Activated CD4-positive, alpha-beta T cell treated with anti-CD3 and anti-CD28 coated beads, Interleukin-2, amount 10 ng/mL, durations not matched to agents 7 days and 5 days (primary cell): Measurements from ENCODE around the gene S100A1. TPM values are rescaled to one million over a fixed set of nuclear protein-coding genes. Genes with fewer than 3 reads are reported as not detected.

Experiments used
- CTCF ChIA-PET: fragments of 350-600 bp; sonication (Branson Sonifier 250); formaldehyde crosslinking; loops from one replicate; lab custom pipeline; 2021; ENCODE audit warnings: antibody characterized with exemption; lab: Charles Lee
- POLR2A ChIA-PET: fragments of 350-600 bp; sonication (Branson Sonifier 250); formaldehyde crosslinking; loops from one replicate; lab custom pipeline; 2021; ENCODE audit warnings: antibody characterized with exemption; lab: Charles Lee
- DNase-seq: peaks from one replicate; pipeline ENCODE4 v3.0.0-alpha.2; 2020
- H3K27ac Mint-ChIP-seq: one replicate; pipeline ENCODE4 v1.8.0; 2021; ENCODE audit warnings: mild to moderate bottlenecking, moderate library complexity, mixed read lengths
- H3K27me3 Mint-ChIP-seq: one replicate; pipeline ENCODE4 v1.8.0; 2021; ENCODE audit warnings: mixed read lengths
- H3K36me3 Mint-ChIP-seq: one replicate; pipeline ENCODE4 v1.8.0; 2021; ENCODE audit warnings: low read depth, mixed read lengths
- H3K4me1 Mint-ChIP-seq: one replicate; pipeline ENCODE4 v1.8.0; 2021; ENCODE audit warnings: mixed read lengths
- H3K4me3 Mint-ChIP-seq: one replicate; pipeline ENCODE4 v1.8.0; 2021; ENCODE audit warnings: mild to moderate bottlenecking, moderate library complexity, mixed read lengths
- H3K9me3 Mint-ChIP-seq: one replicate; pipeline ENCODE4 v1.8.0; 2021; ENCODE audit warnings: mixed read lengths
- total RNA-seq, 2 experiments: library from RNA; stranded (reverse); gene quantifications; one replicate each; pipeline ENCODE4 v1.2.3, GENCODE V29; 2021

Gene S100A1
- total RNA-seq, 2 experiments from 2014 or later: not detected

GRCh38 chr1:153624965-153625611 is 3.1 kb upstream of the S100A1 start:
- no peaks in the 10 kb centered on the region for H3K4me1 Mint-ChIP-seq
- H3K27me3 Mint-ChIP-seq: no peaks in the 10 kb centered on the region
- H3K36me3 Mint-ChIP-seq: no peaks in the 10 kb centered on the region
- no peak overlapping the region for H3K27ac Mint-ChIP-seq
- ChIA-PET POLR2A (no interaction called here), CTCF (interaction anchor here (0.7 to 1.2 kb wide), 3 partner anchors 9 to 1166 kb away, joined by 3 to 6 read pairs (median 4); partner anchors contain the start of gene CHTOP)
- DNase-seq: no peak
- H3K4me3 Mint-ChIP-seq: no peak overlapping the region
- H3K9me3 Mint-ChIP-seq: no peaks in the 10 kb centered on the region

- Mint-ChIP-seq H3K27me3 (no peaks in the 10 kb centered on the region), H3K36me3 (no peaks in the 10 kb centered on the region), H3K4me3 (no peak overlapping the region), H3K27ac (no peak overlapping the region), H3K9me3 (no peaks in the 10 kb centered on the region), H3K4me1 (peaks cover 3% of the 10 kb centered on the region)
- CTCF ChIA-PET: interaction anchor here (0.8 to 3.6 kb wide), 4 partner anchors 11 to 58 kb away, joined by 3 to 45 read pairs (median 4); partner anchors contain the start of genes S100A14 and S100A16
- POLR2A ChIA-PET: no interaction called here
- no peak for DNase-seq
Observed at GRCh38 chr1:153626477-153626903, 1.7 kb upstream of the S100A1 start.

GRCh38 chr1:153626904-153627714 is 1.1 kb upstream of the S100A1 start, which contains the start of gene S100A13:
Gene S100A13 (minus strand): TSS chr1:153627505. CDS start chr1:153626472, 1,033 bp downstream.
- Mint-ChIP-seq H3K36me3 (peaks cover 2% of the 10 kb centered on the region), H3K27ac (no peak within 1 kb of the TSS), H3K9me3 (no peaks in the 10 kb centered on the region), H3K4me3 (no peak within 1 kb of the TSS), H3K4me1 (peaks cover 7% of the 10 kb centered on the region), H3K27me3 (no peaks in the 10 kb centered on the region)
- ChIA-PET CTCF (interaction anchor here (0.6 to 3.6 kb wide), 13 partner anchors 11 to 132 kb away, joined by 3 to 45 read pairs (median 3); partner anchors contain the start of genes S100A14, S100A16 and S100A6), POLR2A (no interaction called here)
- DNase-seq: no peak

GRCh38 chr1:153628638-153629342 is 556 bp downstream of the S100A1 start:
- ChIA-PET POLR2A (interaction anchor here (0.6 kb wide), 1 partner anchor 75 kb away, joined by 3 read pairs; no protein-coding TSS in a partner anchor), CTCF (interaction anchor here (1.5 to 3.6 kb wide), 4 partner anchors 13 to 97 kb away, joined by 3 to 45 read pairs (median 7); partner anchors contain the start of genes S100A14, S100A16 and S100A6)
- H3K4me1 Mint-ChIP-seq: peaks cover 21% of the 10 kb centered on the region
- H3K27me3 Mint-ChIP-seq: no peaks in the 10 kb centered on the region
- H3K36me3 Mint-ChIP-seq: peaks cover 2% of the 10 kb centered on the region
- no peaks in the 10 kb centered on the region for H3K9me3 Mint-ChIP-seq
- H3K4me3 Mint-ChIP-seq: no peak overlapping the region
- DNase-seq: no peak
- H3K27ac Mint-ChIP-seq: no peak overlapping the region

GRCh38 chr1:153629343-153629665 is 1.1 kb downstream of the S100A1 start:
- Mint-ChIP-seq H3K36me3 (peaks cover 3% of the 10 kb centered on the region), H3K27ac (no peak overlapping the region), H3K4me3 (no peak overlapping the region), H3K9me3 (no peaks in the 10 kb centered on the region), H3K4me1 (peaks cover 21% of the 10 kb centered on the region), H3K27me3 (no peaks in the 10 kb centered on the region)
- no peak for DNase-seq
- ChIA-PET POLR2A (no interaction called here), CTCF (interaction anchor here (1.6 to 3.6 kb wide), 3 partner anchors 14 to 94 kb away, joined by 5 to 45 read pairs (median 9); partner anchors contain the start of genes S100A14, S100A16 and S100A6)

- Mint-ChIP-seq H3K36me3 (peaks cover 7% of the 10 kb centered on the region), H3K4me3 (no peak overlapping the region), H3K27me3 (no peaks in the 10 kb centered on the region), H3K4me1 (peaks cover 23% of the 10 kb centered on the region), H3K9me3 (no peaks in the 10 kb centered on the region), H3K27ac (no peak overlapping the region)
- DNase-seq: no peak
- ChIA-PET POLR2A (no interaction called here), CTCF (interaction anchor here (1.3 kb wide), 1 partner anchor 42 kb away, joined by 6 read pairs; no protein-coding TSS in a partner anchor)
Observed at GRCh38 chr1:153629971-153630370, 1.7 kb downstream of the S100A1 start.

GRCh38 chr1:153630384-153630783 is 2.1 kb downstream of the S100A1 start:
- DNase-seq: no peak
- CTCF ChIA-PET: interaction anchor here (1.3 kb wide), 1 partner anchor 42 kb away, joined by 6 read pairs; no protein-coding TSS in a partner anchor
- H3K4me3 Mint-ChIP-seq: no peak overlapping the region

GRCh38 chr1:153631047-153632022 is 3.1 kb downstream of the S100A1 start:
- POLR2A ChIA-PET: no interaction called here
- Mint-ChIP-seq H3K36me3 (peaks cover 14% of the 10 kb centered on the region), H3K27ac (peak overlapping the region; percentile 20), H3K9me3 (no peaks in the 10 kb centered on the region), H3K4me3 (no peak overlapping the region), H3K27me3 (no peaks in the 10 kb centered on the region), H3K4me1 (peaks cover 31% of the 10 kb centered on the region)
- no peak for DNase-seq
- CTCF ChIA-PET: interaction anchor here (1.3 kb wide), 1 partner anchor 16 kb away, joined by 3 read pairs; no protein-coding TSS in a partner anchor

More at GRCh38 chr1:153630384-153630783, 2.1 kb downstream of the S100A1 start:
- Mint-ChIP-seq H3K27ac (no peak overlapping the region), H3K9me3 (no peaks in the 10 kb centered on the region), H3K36me3 (peaks cover 8% of the 10 kb centered on the region), H3K27me3 (no peaks in the 10 kb centered on the region), H3K4me1 (peaks cover 25% of the 10 kb centered on the region)
- POLR2A ChIA-PET: no interaction called here

GRCh38 chr1:153633161-153633753 is 5.0 kb downstream of the S100A1 start:
- POLR2A ChIA-PET: interaction anchor here (0.6 to 1.8 kb wide), 8 partner anchors 11 to 617 kb away, joined by 3 to 7 read pairs (median 3); partner anchors contain the start of gene SNAPIN
- CTCF ChIA-PET: interaction anchor here (0.6 to 2.4 kb wide), 11 partner anchors 10 to 129 kb away, joined by 3 to 10 read pairs (median 4); no protein-coding TSS in a partner anchor

GRCh38 chr1:153633754-153634665 is 5.8 kb downstream of the S100A1 start, which contains the start of gene CHTOP:
Gene CHTOP (plus strand): TSS chr1:153634066. CDS start chr1:153636589, 2,523 bp downstream.
- POLR2A ChIA-PET: interaction anchor here (0.6 to 1.8 kb wide), 14 partner anchors 10 to 770 kb away, joined by 3 to 7 read pairs (median 3); partner anchors contain the start of genes RPS27, S100A6 and SNAPIN
- H3K27me3 Mint-ChIP-seq: no peaks in the 10 kb centered on the region
- peaks cover 36% of the 10 kb centered on the region for H3K36me3 Mint-ChIP-seq
- H3K4me3 Mint-ChIP-seq: peak within 1 kb of the TSS; percentile 92
- H3K27ac Mint-ChIP-seq: peak within 1 kb of the TSS; percentile 99
- peak; percentile 98 for DNase-seq
- H3K4me1 Mint-ChIP-seq: peaks cover 44% of the 10 kb centered on the region
- CTCF ChIA-PET: interaction anchor here (0.7 to 2.4 kb wide), 18 partner anchors 9 to 130 kb away, joined by 3 to 10 read pairs (median 4); no protein-coding TSS in a partner anchor
- no peaks in the 10 kb centered on the region for H3K9me3 Mint-ChIP-seq

More at GRCh38 chr1:153633161-153633753, 5.0 kb downstream of the S100A1 start:
- Mint-ChIP-seq H3K27me3 (no peaks in the 10 kb centered on the region), H3K9me3 (no peaks in the 10 kb centered on the region), H3K4me1 (peaks cover 44% of the 10 kb centered on the region), H3K36me3 (peaks cover 30% of the 10 kb centered on the region), H3K27ac (peak overlapping the region; percentile 99), H3K4me3 (peak overlapping the region; percentile 92)
- no peak for DNase-seq
